LNCAP (cell line): ENCODE data around the gene FNIP1.

Source experiments
- TF ChIP-seq, protein P1 (sequence below): fragments of 450-650 bp; IDR thresholded peaks from 2 replicates; pipeline ENCODE4 v1.5.1; 2017; ENCODE audit warnings: mild to moderate bottlenecking

FNIP1 gene

DNA sequence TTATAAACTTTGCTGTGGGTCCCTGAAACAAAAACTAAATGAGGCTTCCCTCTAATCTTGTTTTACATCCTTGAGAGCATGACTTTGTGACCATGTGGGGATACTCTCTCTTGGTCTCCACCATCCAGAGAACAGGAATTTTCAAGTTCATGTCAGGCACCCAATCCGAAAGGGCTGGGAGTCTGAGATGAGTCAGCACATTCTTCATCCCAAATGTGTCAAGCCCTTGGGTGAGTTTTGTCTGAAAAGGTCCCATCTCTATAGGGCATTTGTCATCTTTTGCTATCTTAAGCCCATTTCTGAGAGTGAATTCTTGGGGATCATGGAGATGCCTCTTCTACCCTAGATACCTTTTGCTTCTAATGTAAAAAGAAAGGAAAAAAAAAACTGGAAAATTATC is 134.9 kb downstream of the FNIP1 start:
- TF ChIP-seq, protein P1, sequence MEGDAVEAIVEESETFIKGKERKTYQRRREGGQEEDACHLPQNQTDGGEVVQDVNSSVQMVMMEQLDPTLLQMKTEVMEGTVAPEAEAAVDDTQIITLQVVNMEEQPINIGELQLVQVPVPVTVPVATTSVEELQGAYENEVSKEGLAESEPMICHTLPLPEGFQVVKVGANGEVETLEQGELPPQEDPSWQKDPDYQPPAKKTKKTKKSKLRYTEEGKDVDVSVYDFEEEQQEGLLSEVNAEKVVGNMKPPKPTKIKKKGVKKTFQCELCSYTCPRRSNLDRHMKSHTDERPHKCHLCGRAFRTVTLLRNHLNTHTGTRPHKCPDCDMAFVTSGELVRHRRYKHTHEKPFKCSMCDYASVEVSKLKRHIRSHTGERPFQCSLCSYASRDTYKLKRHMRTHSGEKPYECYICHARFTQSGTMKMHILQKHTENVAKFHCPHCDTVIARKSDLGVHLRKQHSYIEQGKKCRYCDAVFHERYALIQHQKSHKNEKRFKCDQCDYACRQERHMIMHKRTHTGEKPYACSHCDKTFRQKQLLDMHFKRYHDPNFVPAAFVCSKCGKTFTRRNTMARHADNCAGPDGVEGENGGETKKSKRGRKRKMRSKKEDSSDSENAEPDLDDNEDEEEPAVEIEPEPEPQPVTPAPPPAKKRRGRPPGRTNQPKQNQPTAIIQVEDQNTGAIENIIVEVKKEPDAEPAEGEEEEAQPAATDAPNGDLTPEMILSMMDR: no peak

DNA sequence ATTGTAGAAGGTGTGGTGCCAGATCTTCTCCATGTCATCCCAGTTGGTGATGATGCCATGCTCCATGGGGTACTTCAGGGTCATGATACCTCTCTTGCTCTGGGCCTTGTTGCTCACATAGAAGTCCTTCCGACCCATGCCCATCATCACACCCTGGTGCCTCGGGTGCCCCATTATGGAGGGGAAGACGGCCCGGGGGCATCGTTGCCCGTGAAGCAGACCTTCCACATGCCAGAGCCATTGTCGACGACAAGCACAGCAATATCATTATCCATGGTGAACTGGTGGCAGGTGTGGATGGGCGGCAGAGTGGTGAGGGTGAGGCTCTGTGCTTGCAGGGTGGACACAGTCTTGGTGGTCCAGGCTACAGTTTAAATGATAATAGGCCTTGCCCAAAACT is 137.0 kb downstream of the FNIP1 start:
- TF ChIP-seq, protein P1: no peak

DNA sequence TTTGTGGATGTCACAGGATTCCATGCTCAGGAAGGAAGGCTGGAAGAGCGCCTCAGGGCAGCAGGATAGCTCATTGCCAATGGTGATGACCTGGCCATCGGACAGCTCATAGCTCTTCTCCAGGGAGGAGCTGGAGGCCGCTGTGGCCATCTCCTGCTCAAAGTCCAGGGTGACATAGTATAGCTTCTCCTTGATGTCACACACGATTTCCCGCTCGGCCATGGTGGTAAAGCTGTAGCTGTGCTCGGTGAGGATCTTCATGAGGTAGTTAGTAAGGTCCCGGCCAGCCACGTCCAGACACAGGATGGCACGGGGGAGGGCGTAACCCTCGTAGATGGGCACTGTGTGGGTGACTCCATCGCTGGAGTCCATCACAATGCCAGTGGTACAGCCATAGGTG is 137.5 kb downstream of the FNIP1 start:
- TF ChIP-seq, protein P1: no peak

- TF ChIP-seq, protein P1: no peak
Observed at GRCh38 chr5:131654776-131655175, 142.0 kb downstream of the FNIP1 start.

- TF ChIP-seq, protein P1: no peak
Observed at GRCh38 chr5:131654309-131654708, 142.5 kb downstream of the FNIP1 start.

DNA sequence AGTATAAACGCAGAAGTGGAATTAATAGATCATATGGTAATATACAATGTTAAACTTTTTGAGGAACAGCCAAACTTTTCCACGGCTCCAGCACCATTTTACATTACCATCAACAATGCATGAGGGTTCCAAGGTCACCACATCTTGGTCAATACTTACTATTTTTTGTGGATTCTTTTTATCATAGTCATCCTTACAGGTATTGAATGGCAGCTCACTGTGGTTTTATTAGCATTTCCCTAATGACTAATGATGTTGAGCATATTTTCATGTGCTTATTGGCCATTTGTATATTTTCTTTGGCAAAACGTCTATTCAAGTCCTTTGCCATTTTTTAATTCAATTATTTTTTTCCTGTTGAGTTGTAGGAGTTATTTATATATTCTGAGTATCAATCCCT is 147.7 kb downstream of the FNIP1 start:
- TF ChIP-seq, protein P1: no peak

DNA sequence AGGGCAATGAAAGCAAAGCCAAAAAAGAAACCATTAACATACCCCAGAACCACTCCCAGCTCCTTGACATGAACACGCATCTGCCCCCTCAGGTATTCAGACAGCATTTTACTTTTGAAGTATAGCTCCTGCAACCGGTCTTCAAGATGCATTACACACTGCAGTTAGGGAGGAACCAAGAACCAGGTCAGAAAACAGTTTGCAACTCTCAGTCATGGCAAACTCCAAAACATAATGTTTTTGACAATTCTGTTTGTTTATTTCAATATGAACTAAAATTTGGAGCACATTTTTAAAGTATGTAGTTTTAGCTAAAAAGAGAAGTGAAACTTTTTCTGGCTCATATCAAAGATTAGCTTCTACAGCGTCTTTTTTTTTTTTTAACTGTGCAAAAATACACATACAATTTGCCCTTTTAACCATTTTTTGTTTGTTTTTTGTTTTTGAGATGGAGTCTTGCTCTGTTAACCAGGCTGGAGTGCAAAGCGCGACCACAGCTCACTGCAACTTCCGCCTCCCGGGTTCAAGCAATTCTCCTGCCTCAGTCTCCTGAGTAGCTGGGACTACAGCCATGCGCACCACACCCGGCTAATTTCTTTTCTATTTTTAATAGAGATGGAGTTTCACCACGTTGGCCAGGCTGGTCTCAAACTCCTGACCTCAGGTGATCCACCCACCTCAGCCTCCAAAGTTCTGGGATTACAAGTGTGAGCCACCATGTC is 149.6 kb downstream of the FNIP1 start:
- TF ChIP-seq, protein P1: no peak

DNA sequence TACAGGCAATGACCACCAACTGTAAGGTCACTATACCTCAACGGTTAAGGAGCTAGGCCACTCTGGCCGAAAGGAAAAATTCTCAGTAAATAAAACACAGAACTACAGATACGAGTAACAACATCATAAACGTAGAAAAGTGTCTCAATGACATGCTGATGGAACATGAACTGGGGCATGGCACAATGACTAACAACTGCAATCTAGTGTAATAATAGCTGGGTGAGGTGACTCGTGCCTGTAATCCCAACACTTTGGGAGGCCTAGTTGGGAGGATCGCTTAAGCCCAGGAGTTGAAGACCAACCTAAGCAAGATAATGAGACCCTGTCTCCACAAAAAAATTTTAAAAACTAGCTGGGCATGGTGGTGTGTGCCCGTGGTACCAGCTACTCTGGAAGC is 152.0 kb downstream of the FNIP1 start:
- TF ChIP-seq, protein P1: no peak
